K562 (cell line): ENCODE measurements around the gene SP100. TPM values are rescaled to one million over a fixed set of nuclear protein-coding genes. Genes with fewer than 3 reads are reported as not detected.

ENCODE experiments used
- ATAC-seq: fragments of 200-7000 bp; cut with Tn5 transposase; 3 replicates; pipeline ENCODE4 v1.9.1; 2020; ENCODE audit warnings: moderate library complexity
- BruUV-seq: library from RNA; stranded (reverse); fragments of 400-500 nt; replicated peaks from 2 replicates; lab custom pipeline; 2021; lab: Mats Ljungman, UMichigan
- CTCF ChIA-PET: fragments of 300-600 bp; formaldehyde crosslinking; extraction: SDS; loops from one replicate; lab custom pipeline; 2021; ENCODE audit warnings: low intra/inter-chr PET ratio; lab: Yijun Ruan, JAX
- POLR2A ChIA-PET: fragments of 300-600, 350-650 bp; sonication (Branson Sonifier 250); formaldehyde crosslinking; extraction: SDS; loops from one replicate; lab custom pipeline; 2021; ENCODE audit warnings: antibody characterized with exemption, inconsistent platforms; lab: Yijun Ruan, JAX
- DNase-seq, 4 experiments: peaks; one replicate each; pipeline versions ENCODE4 v3.0.0 to v3.0.0-alpha.2; 2011 to 2018; ENCODE audit warnings: low spot score in 3 of 4, mixed read lengths in 3 of 4; ENCODE audit errors: extremely low read depth in 1 of 4
- FAIRE-seq: peaks from 2 replicates; lab custom pipeline; 2011; peaks lifted over from hg19 to GRCh38; lab: Jason Lieb, UNC
- H2AFZ ChIP-seq: 2 replicates; pipeline ENCODE4 v1.6.0; 2011; ENCODE audit warnings: low read depth, low read length, control low read depth, inconsistent platforms
- H3K27ac ChIP-seq: fragments of 200-600 bp; 3 replicates; pipeline ENCODE4 v1.8.0; 2011; ENCODE audit warnings: low read depth, mild to moderate bottlenecking, control low read depth, inconsistent platforms, low read length, moderate library complexity, mixed read lengths; ENCODE audit errors: extremely low read depth
- H3K27me3 ChIP-seq, 2 experiments: fragments of 300-600 bp in 1 of 2; 2 replicates in 1 of 2; 3 replicates in 1 of 2; pipeline versions ENCODE4 v1.6.0 to v1.8.0; 2011; ENCODE audit warnings: inconsistent platforms in 2 of 2, low read length in 2 of 2, mild to moderate bottlenecking in 1 of 2, mixed read lengths in 1 of 2, moderate library complexity in 1 of 2; ENCODE audit not compliant: control insufficient read depth in 2 of 2, insufficient read depth in 2 of 2
- H3K36me3 ChIP-seq: fragments of 300-600 bp; 3 replicates; pipeline ENCODE4 v1.8.0; 2011; ENCODE audit warnings: mild to moderate bottlenecking, low read length, inconsistent platforms; ENCODE audit not compliant: control insufficient read depth, insufficient read depth
- H3K4me1 ChIP-seq, 2 experiments: fragments of 200-600 bp in 1 of 2; replicated peaks in 1 of 2; 2 replicates in 1 of 2; 3 replicates in 1 of 2; pipeline versions ENCODE4 v1.5.1 to v1.8.0; 2011; ENCODE audit warnings: inconsistent platforms in 2 of 2, low read length in 2 of 2, mild to moderate bottlenecking in 1 of 2, mixed read lengths in 1 of 2, moderate library complexity in 1 of 2; ENCODE audit not compliant: control insufficient read depth in 2 of 2, insufficient read depth in 2 of 2
- H3K4me2 ChIP-seq: 2 replicates; pipeline ENCODE4 v1.6.1; 2011; ENCODE audit warnings: low read length, control low read depth, inconsistent platforms, mixed read lengths; ENCODE audit not compliant: insufficient read depth
- H3K4me3 ChIP-seq: fragments of 200-600 bp; sonication (generic), shearing (Covaris generic); 2 replicates; pipeline ENCODE4 v1.5.1; 2016; ENCODE audit warnings: control low read depth, inconsistent platforms
- H3K79me2 ChIP-seq: fragments of 200-600 bp; 3 replicates; pipeline ENCODE4 v1.8.0; 2011; ENCODE audit warnings: low read length, inconsistent platforms; ENCODE audit not compliant: control insufficient read depth, insufficient read depth
- H3K9ac ChIP-seq, 2 experiments: 2 replicates each; pipeline versions ENCODE4 v1.6.0 to v1.6.1; 2011; ENCODE audit warnings: low read depth in 2 of 2, low read length in 2 of 2, control low read depth in 1 of 2, inconsistent platforms in 1 of 2, mild to moderate bottlenecking in 1 of 2, mixed read lengths in 1 of 2; ENCODE audit not compliant: insufficient read depth in 1 of 2
- H3K9me1 ChIP-seq: one replicate; pipeline ENCODE4 v1.6.0; 2011; ENCODE audit warnings: inconsistent platforms, mild to moderate bottlenecking, low read length, moderate library complexity; ENCODE audit not compliant: control insufficient read depth, insufficient read depth
- H3K9me3 ChIP-seq: replicated peaks from 2 replicates; pipeline ENCODE4 v1.5.1; 2011; ENCODE audit warnings: low read depth, low read length, inconsistent platforms; ENCODE audit not compliant: control insufficient read depth, insufficient read depth
- H4K20me1 ChIP-seq: replicated peaks from 2 replicates; pipeline ENCODE4 v1.6.1; 2011; ENCODE audit warnings: low read length, inconsistent platforms, mixed read lengths; ENCODE audit not compliant: control insufficient read depth, insufficient read depth
- ETV1 ChIP-seq: fragments of 450-650 bp; conservative IDR thresholded peaks from 2 replicates; pipeline ENCODE4 v1.6.1; 2016; ENCODE audit warnings: missing genetic modification characterization, control low read depth, low read depth, missing compliant biosample characterization
- GTF2F1 ChIP-seq: IDR thresholded peaks from 2 replicates; pipeline ENCODE4 v1.6.1; 2011; ENCODE audit warnings: low read depth, low read length, improper control_type of control experiment
- MEF2A ChIP-seq: IDR thresholded peaks from 2 replicates; pipeline ENCODE4 v1.6.1; 2011; ENCODE audit warnings: low read depth, mild to moderate bottlenecking, low read length, moderate library complexity; ENCODE audit not compliant: control insufficient read depth
- TAL1 ChIP-seq: fragments of 450-650 bp; IDR thresholded peaks from 2 replicates; pipeline ENCODE4 v1.6.1; 2016; ENCODE audit warnings: mild to moderate bottlenecking
- TCF7 ChIP-seq: sonication (generic); IDR thresholded peaks from 2 replicates; pipeline ENCODE4 v1.6.1; 2016; ENCODE audit warnings: antibody characterized with exemption, borderline replicate concordance
- ZFP1 ChIP-seq: fragments of 450-650 bp; formaldehyde crosslinking; IDR thresholded peaks from 2 replicates; pipeline ENCODE4 v1.4.0; 2020; ENCODE audit warnings: mild to moderate bottlenecking, mixed read lengths
- ZHX1 ChIP-seq: fragments of 150-350 bp; conservative IDR thresholded peaks from 2 replicates; pipeline ENCODE4 v1.6.1; 2014; ENCODE audit warnings: low read length
- ZNF431 ChIP-seq: sonication (generic); formaldehyde crosslinking; IDR thresholded peaks from 2 replicates; pipeline ENCODE4 v1.8.0; 2022; ENCODE audit warnings: mild to moderate bottlenecking, missing genetic modification reagents
- ZNF584 ChIP-seq: fragments of 200-800 bp; sonication (Bioruptor generic); IDR thresholded peaks from 2 replicates; pipeline ENCODE4 v1.6.1; 2016; ENCODE audit warnings: low read depth, mild to moderate bottlenecking, missing genetic modification characterization, missing compliant biosample characterization
- WGBS: fragments of 100-300 bp; shearing (Covaris generic); methylation state at CpG from one replicate; pipeline ENCODE4 v1.1.6; 2016; ENCODE audit warnings: low coverage, mixed read lengths; ENCODE audit not compliant: insufficient coverage; ENCODE audit errors: missing lambda C conversion rate; 5-methylcytosine and 5-hydroxymethylcytosine counted together
- in situ Hi-C: fragments of 300-500 bp; cut with MboI; formaldehyde crosslinking; loops from 4 replicates; pipeline ENCODE4 v1.15.0; 2018; ENCODE audit warnings: inconsistent platforms, mixed read lengths
- intact Hi-C: fragments of 100-400 bp; cut with micrococcal nuclease; formaldehyde crosslinking; loops from 2 replicates; pipeline ENCODE4 v1.14.2; 2022
- polyA plus RNA-seq, 8 experiments: library from polyadenylated mRNA; depleted of rRNA in 4 of 8; stranded (reverse) in 5 of 8; unstranded in 3 of 8; fragments of >200 nt; fragmentation: Nextera tagmentation in 2 of 8; fragmentation: Illumina TruSeq in 1 of 8; extraction: Ambion mirVana in 2 of 8; extraction: Trizol in 1 of 8; gene quantifications; 2 replicates each; pipeline versions ENCODE4 v1.2.1 to v1.2.3, GENCODE V29; 2011 to 2014; ENCODE audit warnings: inconsistent platforms in 1 of 8, missing spikeins in 1 of 8
- total RNA-seq, 7 experiments: library from RNA; depleted of rRNA in 6 of 7; stranded (reverse); fragments of >200 nt in 6 of 7; fragmentation: Illumina TruSeq in 2 of 7; extraction: Trizol in 2 of 7; gene quantifications; 2 replicates each; pipeline versions ENCODE4 v1.2.1 to v1.2.3, GENCODE V29; 2011 to 2021; ENCODE audit warnings: low replicate concordance in 1 of 7

SP100 gene
- total and polyA plus RNA-seq, 9 of the 15 experiments (the other 6 are each of a cell fraction or from before 2014, with no cell fraction given) = 19.2 to 39.2 (median 34.6) TPM

- TF ChIP-seq ETV1 (tag) (peak; percentile 62), ZNF431 (CRISPR knock-in tag) (no peak), TCF7 (no peak)
Observed at GRCh38 chr2:230412846-230413245, 3.2 kb upstream of the SP100 start (continued).

GRCh38 chr2:230413479-230413878 lies 2.5 kb upstream of the SP100 start:
- DNase-seq = no peak
- H3K4me1 ChIP-seq = peaks cover 16 to 23% of the 10 kb centered on the region in 2 experiments; a peak in 4 of 5 replicates
- H2AFZ ChIP-seq = peak overlapping the region; percentile 99
- H3K9me3 ChIP-seq = no peaks in the 10 kb centered on the region
- no peaks in the 10 kb centered on the region for H3K27me3 ChIP-seq
- H3K4me3 ChIP-seq = no peak overlapping the region
- no peak for TF ChIP-seq GTF2F1
- no peak for TF ChIP-seq ZNF584 (CRISPR knock-in tag)
- no peak for TF ChIP-seq TAL1
- TF ChIP-seq ZHX1 = no peak
- TF ChIP-seq ZFP1 (CRISPR knock-in tag) = no peak
- TF ChIP-seq MEF2A = no peak
- TF ChIP-seq, all 486 proteins: peak for 0
- Histone ChIP-seq H3K79me2 (peaks cover 25% of the 10 kb centered on the region), H4K20me1 (no peaks in the 10 kb centered on the region), H3K27ac (no peak overlapping the region), H3K9ac (no peak overlapping the region), H3K9me1 (no peaks in the 10 kb centered on the region), H3K4me2 (no peak overlapping the region), H3K36me3 (no peaks in the 10 kb centered on the region)
- ChIA-PET CTCF (no interaction called here), POLR2A (no interaction called here)
- no TSS peak for BruUV-seq
- ATAC-seq = no peak
- intact Hi-C loops (loop anchor here (10.0 kb wide), 1 partner anchor 301 kb away; the partner anchor contains the start of gene CAB39), in situ Hi-C loops (no loop called here)
- WGBS = 92% methylated on average over 2 of the region's 3 CpGs
- no peak for FAIRE-seq
